ENCODE measurements around the gene TRIP10.

DNA sequence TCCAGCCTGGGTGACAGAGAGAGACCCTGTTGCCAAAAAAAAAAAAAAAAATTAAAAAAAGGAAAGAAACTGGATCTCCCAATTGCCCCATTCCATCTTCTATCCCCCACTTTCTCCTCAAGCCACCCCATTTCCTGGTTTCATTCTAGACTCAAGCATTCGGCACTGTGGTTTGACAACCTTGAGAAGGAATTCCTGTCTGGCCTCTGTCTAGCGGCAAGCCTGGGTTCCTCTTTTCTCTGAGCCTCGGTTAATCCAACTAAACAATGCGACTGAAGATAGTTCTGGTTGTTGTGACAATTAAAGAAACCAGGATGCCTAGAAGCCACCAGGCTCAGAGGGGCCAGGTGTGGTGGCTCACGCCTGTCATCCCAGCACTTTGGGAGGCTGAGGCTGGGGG lies 15.7 kb upstream of the TRIP10 start:
- TF ChIP-seq CTCF (IDR thresholded peaks at IDR 0.05) = no peak
- no peak for TF ChIP-seq EP300 (IDR thresholded peaks at IDR 0.05)
- TF ChIP-seq POLR2A (IDR thresholded peaks at IDR 0.05) = no peak
- TF ChIP-seq POLR2AphosphoS5 (IDR thresholded peaks at IDR 0.05) = no peak

Data from gastroesophageal sphincter (tissue), 3 donors.